GM18498 (cell line): ENCODE measurements around the gene SMURF2.
A peak's percentile ranks its signal among the peaks of the same experiment; 100 is the strongest.
"Not testable (repeated sequence)": the region's sequence is repeated elsewhere in the genome, so short reads cannot be mapped to it uniquely, and the experiment has no call there.

Experiments
- ATAC-seq: cut with Tn5 transposase; IDR thresholded peaks from one replicate; pipeline ENCODE4 v1.9.1; 2021; ENCODE audit warnings: mild to moderate bottlenecking, moderate library complexity; ENCODE audit not compliant: unreplicated experiment

The SMURF2 gene

DNA sequence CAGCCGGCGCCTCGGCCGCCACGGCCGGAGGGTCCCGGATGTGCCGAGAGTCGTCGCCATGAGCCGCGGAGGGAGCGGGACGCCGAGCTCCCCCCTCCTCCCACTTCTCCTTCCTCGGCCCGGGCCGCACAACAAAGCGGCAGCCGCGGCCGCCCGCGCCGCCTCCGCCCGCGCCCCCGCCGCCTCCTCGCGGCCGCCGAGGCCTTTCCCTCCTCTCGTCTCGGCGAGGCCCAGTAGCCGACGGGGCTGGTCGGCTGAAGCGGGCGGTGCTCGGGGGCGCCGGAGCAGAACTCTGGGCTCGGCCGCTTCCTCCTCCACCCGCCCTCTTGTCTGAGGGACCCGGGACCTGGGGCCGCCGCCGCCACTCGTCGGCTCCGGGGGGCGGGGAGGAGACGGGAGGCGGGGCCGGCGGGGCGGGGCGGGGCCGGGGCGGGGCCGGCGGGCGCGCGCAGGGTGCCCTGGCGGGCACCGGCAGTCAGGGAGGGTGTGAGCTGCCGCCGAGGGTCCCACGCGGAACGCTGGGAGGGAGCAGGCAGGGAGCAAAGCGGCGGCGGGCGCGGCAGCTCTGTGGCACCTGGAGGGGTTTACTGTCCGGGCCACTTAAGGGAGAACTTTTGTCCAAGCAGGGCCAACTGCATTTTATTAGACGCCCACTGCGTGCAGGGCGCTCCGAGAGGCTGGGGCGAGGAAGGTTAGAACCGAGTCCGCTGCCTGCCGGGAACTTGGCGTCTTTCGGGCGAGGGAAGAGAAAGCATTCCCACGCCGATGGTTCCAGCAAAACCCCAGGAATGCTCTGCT is at the start of gene SMURF2:
Gene SMURF2 (minus strand): TSS at position 332 of the 798 bp plus-strand sequence. CDS start 427 bp downstream, outside the sequence.
- peak; percentile 89 for ATAC-seq

DNA sequence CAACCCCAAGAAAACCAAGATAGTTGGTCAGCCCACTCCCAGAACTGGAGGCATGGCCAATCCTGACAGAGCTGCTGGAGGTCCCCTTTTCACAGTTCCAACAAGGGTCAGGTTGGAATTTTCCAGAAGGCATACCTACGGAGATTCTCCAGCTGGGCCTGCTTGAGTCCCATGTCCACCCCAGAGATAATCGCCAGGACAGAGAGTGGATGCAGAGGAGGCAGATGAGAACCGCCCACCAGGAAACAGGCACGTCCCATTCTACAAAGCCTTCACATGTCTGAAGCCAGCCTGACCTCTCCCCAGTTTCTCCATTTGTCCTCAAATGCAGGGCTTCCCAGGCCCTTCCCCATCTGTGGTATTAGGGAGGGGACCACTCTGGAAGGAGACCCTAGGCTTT is 47.4 kb upstream of the SMURF2 start:
- ATAC-seq, result no peak

DNA sequence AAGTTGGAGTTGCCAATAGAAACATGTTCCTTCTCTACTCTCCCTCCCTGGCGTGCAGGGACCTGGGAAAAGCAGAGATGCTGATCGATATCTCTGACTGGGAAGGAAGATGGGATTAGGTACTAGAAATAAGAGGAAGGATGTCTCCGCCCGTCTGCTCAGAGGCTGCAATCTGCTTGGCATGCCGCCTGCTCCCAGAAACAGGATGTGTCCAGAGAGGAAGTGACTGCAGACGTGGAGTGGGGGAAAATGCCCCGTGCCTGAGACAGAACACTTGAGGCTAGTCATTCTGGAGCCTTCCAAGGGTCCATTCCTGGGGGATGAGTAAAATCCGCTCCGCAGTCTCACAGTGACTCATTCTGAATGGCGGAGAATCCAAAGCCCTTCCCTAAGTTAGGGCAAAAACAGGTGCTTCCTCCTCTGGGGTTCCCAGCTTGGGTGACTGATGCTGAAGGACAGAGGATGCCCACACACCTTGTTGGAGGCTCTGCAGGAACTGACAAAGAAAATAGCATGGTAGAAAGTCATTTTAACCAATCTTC is 45.0 kb upstream of the SMURF2 start:
- no peak for ATAC-seq

DNA sequence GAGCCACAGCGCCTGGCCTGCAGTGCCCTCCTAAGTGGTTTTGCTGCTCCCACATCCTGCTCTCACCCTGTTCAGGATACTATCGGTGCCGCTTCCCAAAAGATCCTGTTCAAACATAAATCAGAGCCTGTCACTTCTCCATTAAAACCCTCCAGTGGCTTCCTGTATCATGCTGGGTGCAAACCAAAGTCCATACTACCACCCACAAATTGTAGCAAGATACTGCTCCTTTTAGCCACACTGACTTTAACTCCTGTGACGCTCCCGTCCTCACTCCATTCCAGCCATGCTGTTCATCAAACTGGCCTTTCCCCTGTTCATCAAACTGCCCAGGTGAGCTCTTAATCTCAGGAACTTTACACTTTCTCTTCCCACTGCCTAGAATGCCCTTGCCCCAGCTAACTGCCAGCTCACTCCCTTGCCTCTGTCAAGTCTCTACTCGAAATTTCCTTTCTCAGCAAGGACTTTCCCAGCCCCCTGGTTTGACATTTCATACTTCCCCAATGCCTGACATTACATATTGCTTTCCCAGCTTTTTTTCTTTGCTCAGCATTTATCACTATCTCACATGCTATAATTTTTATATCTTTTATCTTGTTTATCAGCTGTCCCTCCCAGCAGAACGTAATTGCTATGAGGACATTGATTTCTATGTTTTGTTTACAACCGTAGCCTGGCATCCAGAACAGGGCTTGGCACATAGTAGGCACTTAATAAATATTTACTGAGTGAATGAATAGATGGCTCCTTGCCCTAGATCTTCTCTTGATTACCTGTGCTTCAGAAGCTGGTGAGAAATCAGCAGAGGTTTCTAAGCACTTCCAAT is 44.3 kb upstream of the SMURF2 start:
- no peak for ATAC-seq

DNA sequence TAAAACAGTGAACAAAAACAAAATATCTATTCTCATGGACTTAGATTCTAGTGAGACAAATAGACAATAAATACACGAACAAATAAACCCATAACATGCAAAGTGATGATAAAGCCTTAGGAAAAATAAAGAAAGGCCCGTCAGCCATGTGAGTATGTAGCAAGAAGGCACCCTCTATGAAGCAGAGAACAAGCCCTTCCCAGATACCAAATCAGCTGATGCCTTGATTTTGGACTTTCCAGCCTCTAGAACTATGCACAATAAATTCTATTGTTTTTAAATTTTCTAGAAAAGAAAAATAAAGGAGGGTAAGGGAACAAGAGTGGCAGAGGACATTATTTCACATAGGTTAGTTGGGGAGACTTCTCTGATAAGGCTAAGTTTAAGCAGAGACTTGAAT is 40.7 kb upstream of the SMURF2 start:
- ATAC-seq, result no peak

DNA sequence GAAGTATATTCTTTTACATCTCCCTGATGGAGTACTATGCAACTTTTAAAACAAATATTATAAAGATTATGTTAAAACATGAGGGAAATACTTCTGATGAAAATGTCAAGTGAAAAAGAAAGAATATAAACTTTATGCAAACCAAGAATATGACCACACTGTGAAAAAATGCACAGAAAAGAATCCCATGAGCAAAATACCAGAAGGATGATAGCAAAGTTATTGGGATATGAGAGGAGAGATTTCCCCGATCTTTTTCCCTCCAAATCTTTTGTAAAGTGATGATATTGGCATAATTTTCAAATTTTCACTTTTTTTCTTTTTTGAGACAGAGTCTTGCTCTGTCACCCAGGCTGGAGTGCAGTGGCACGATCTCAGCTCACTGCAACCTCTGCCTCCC is 36.6 kb upstream of the SMURF2 start:
- ATAC-seq, result no peak

DNA sequence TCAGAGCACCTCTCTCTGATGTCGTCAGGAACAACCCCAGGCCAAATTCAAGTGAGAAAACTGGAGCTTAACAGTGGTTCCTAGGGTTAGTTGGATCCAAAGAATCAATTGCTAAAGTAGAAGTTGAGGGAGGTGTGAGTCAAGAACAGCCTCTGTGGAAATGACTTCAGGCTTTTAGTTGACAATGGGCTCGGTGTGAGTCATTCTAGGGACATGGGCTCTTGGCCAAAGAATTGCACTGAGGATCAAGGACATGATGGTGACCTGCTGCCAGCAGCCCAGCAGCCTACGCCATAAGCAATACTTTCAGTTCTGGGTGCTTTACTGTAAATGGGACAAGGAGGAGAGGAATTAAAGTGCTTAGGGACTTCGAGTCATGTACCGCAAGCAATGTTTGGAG is 32.1 kb upstream of the SMURF2 start:
- no peak for ATAC-seq

DNA sequence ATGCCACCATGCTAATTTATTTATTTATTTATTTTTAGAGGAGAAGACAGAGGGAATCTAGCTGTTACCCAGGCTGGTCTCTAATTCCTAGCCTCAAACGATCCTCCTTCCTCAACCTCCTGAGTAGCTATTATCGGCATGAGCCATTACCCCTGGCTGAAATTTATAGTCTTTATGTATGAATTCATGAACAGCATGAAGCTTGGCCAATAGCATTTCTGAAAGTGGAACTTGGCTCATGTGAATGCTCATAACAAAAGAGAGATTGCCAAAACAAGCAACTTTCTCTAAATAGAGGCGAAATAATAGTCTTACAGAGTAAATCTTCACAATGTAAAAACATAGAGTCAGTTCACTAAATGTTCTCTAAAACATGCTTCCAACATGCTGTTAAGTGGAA is 30.1 kb upstream of the SMURF2 start:
- ATAC-seq, result no peak

DNA sequence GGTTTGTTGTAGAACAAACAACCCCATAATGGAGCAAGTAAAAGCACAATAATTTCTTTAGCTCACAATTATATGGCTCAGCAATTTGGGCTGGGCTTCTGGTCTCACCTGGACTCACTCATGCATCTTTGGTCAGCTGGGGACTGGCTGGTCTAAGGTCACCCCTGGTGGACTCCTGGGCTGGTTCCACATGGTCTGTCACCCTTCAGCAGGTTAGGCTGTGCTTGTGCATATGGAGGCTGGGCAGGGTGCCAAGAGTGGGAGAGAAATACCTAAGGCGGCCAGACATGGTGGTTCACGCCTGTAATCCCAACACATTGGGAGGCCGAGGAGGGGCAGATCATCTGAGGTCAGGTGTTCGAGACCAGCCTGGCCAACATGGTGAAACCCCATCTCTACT is 27.0 kb upstream of the SMURF2 start:
- ATAC-seq, result no peak

DNA sequence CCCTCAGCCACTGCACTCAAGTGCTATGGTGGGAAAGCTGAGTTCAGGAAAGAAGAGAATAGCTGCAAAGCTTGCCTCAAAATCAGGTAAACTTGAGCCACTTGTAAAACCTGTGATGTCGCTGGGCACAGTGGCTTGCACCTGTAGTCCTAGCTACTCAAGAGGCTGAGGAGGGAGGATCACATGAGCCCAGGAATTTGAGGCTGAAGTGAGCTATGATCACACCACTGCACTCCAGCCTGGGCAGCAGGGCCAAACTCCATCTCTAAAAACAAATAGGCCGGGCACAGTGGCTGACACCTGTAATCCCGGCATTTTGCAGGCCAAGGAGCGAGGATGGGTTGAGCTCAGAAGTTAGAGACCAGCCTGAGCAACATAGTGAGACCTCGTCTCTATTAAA is 26.4 kb upstream of the SMURF2 start:
- no peak for ATAC-seq

DNA sequence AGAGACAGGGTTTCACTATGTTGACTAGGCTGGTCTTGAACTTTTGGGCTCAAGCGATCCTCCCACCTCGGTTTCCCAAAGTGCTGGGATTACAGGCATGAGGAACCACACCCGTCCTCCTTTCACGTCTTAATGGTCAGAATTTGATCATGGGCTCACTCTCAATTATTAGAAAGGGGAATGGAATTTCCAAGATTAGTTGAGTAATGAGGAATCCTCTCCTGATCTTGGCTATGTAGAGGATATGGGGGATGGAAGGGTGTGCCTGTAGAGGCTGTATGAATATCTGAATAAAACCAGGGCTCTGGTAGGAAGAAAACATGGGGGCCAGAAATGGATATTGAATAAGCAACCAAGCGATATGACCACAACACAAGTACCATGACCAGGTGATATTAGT is 25.9 kb upstream of the SMURF2 start:
- no peak for ATAC-seq

DNA sequence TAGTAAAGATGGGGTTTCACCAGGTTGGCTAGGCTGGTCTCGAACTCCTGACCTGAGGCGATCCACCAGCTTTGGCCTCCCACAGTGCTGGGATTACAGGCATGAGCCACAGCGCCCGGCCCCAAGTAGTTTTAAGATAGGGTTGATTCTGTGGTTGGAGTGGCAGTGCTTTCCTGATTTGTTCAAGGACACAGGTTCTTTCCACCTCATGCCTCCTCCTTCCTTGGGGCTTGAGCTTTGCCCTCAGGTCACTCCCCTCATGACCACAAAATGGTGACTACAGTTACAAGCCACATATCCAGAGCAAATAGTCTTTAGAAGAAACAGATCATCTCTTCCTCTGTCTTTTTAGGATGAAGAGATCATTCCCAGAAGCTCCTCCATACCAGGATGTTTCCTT is 25.3 kb upstream of the SMURF2 start:
- ATAC-seq, result no peak

DNA sequence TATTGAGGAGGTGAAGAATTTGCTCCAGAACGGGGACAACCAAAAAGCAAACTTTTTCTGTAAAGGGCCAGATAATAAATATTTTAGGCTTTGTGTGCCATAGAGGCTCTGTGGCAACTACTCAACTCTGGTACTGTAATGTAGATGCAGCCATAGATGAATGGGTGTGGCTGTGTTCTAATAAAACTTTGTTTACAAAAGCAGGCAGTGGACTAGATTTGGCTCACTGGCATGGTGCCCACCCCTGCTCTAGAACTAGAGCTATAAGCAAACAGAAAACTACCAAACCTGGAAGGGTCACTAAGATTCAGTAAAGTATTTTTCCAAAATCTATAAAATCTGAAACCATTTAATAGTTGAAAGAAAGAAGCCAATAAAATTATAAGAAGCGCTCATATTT is 24.6 kb upstream of the SMURF2 start:
- no peak for ATAC-seq

DNA sequence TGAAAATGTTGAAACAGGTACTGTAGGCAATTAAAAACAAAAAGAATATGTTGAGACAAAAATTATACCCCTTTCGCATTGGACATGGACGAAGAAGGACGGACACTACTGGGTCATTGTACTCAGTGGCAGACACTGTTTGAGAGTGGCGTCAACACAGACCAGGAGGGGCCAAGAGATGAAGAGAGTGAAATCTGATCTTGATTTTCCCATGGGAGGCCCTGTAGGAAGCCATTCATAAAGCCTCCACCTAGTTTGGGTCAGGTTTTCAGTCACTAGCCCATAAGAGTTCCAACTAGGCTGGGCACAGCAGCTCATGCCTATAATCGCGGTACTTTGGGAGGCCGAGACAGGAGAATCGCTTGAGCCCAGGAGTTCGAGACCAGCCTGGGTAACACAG is 23.6 kb upstream of the SMURF2 start:
- ATAC-seq, result no peak

DNA sequence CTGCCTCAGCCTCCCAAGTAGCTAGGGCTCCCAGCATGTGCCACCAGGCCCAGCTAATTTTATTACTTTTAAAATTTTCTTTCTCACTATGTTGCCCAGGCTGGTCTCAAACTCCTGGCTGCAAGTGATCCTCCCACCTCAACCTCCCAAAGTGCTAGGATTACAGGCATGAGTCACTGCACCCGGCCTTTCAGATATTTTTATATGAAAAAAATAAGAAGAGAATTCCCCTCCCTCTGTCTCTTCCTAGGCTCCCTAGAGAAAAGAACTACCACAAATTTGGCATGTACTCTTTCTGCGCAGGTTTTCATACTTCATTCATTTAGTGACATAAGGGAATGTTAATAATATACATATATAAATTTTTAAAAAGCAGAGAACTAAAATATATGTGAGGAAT is 21.7 kb upstream of the SMURF2 start:
- no peak for ATAC-seq

DNA sequence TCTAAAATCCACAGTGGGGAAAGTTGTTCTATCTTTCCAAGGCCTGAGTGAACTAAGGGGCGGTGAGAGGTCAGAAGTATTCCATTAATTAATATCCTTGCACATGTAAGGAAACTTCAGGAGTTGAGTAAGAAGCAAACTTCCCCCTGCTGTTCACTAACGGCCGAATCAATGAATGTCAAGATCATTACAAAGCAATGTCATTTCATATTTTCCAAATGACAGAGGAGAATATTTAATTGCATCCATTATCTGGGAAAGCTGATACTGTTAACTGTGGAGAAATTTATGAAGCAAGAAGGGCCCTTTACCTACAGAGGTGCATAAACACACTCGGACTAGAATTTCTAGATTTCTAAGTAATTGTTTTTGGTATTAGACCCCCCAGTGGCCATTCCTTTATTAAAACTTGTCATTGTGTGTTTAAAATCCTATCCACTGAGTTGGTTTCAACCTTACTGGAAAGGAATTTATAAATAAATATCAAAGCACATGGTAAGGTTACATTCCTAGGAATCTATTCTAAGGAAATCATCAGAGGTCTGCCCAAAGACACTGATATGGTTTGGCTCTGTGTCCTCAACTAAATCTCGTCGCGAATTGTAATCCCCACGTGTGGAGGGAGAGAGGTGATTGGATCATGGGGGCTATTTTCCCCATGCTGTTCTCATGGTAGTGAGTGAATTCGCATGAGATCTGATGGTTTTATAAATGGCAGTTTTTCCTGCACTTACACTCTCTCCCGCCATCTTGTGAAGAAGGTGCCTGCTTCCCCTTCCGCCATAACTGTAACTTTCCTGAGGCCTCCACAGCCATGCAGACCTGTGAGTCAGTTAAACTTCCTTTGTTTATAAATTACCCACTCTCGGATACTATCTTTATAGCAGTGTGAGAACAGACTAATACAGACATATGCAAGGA is 20.4 kb upstream of the SMURF2 start:
- ATAC-seq, result no peak

DNA sequence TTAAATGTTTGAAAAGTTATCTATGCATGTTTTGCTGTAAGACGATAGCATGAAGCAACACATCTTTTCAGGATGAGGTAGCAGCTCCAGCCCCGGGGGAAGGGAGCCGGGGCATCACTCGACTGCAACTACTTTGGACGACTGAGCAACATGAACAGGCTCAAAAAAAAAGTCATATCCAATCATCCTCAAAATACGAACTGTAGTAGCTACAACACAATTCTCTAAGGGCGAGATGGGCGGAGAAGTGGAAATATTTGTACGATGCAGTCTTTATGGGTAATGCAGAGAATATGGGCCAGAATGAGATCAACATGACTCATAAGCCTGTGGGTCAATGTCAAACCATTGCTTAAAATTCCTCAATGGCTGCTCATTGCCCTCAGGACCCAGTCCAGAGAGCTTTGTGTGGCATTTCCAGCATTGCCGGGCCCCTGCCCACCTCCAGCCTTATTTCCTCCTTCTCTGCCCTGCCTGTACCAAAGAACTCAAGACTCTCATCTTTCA is 17.7 kb upstream of the SMURF2 start:
- ATAC-seq, result no peak

DNA sequence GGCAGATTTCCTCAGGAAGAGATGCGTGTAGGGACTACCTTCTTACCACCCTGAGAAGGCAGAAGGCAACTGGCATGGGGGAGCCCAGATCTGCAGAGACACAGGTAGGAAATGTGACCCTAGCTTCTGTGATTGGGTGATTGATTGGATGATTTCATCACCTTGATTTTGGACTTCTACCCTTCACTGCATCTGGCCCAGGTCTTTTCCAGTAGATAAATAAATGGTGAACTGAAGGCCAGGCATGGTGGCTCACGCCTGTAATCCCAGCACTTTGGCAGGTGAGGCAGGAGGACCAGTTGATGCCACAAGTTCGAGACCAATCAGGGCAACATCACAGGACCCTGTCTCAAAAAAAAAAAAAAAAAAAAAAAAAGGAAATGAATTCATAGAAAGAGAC is 14.7 kb upstream of the SMURF2 start:
- no peak for ATAC-seq

DNA sequence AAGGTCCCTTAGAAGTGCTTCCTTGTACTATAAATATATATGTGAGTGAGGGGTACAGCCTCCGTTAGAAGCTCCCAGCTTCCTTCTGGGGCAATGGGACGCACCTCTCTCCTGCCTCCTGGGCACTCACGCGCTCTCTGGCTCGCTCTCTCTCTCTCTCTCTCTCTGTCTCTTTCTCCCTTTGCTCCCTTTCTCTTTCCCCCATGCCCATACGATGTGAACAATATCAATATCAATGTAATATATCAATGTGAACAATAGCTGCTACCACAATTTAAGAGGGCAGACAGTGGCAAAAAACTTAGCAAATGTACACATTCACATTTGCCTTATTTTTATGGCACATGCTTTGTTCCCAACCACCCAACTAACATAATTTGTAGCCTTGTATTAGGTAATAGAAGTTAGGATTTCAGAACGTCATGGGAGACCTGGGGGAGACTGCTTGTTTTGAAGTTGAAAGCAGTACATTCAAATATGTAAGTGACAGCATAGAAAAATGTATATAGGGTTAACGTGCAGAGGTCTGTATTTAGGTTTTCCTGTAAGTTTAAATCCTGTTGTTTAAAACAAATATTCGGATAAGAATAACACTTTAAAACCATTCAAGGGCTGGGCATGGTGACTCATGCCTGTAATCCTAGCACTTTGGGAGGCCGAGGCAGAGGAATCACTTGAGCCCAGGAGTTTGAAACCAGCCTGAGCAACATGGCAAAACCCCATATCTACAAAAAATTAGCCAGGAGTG is 8.9 kb upstream of the SMURF2 start:
- ATAC-seq, result not testable (repeated sequence)
